Dedifferentiated amniotic fluid mesenchymal stem cell (primary cell): ENCODE results near the gene KCNK13.

Source experiments
- DNase-seq: peaks from one replicate; pipeline ENCODE4 v3.0.0-alpha.2; 2016; ENCODE audit errors: extremely low spot score

Gene KCNK13

GRCh38 chr14:90132821-90133570 lies 71.2 kb downstream of the KCNK13 start:
- no peak for DNase-seq

- no peak for DNase-seq
These were observed 75.1 kb downstream of the KCNK13 start for GRCh38 chr14:90136904-90137303.

DNA sequence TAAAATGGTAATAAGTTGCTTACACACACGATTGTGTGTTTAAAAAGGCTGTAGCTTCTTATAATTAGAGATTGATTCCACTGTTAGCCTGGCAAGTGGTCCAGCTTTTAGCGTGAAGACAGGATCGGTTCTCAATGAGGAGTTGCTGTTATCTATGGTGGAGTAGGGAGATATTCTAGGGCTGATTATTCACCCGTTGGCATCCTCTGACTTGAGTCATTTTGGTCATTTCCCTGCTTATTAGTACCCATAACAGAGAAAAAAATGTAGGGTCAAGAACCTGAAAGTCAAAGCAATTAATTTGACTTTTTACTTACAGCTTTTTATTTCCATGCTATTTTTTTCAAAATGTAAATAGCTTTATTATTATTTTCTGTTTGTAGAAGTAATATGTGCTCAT lies 76.0 kb downstream of the KCNK13 start:
- no peak for DNase-seq

GRCh38 chr14:90139199-90139598 lies 77.4 kb downstream of the KCNK13 start:
- DNase-seq, result no peak

DNA sequence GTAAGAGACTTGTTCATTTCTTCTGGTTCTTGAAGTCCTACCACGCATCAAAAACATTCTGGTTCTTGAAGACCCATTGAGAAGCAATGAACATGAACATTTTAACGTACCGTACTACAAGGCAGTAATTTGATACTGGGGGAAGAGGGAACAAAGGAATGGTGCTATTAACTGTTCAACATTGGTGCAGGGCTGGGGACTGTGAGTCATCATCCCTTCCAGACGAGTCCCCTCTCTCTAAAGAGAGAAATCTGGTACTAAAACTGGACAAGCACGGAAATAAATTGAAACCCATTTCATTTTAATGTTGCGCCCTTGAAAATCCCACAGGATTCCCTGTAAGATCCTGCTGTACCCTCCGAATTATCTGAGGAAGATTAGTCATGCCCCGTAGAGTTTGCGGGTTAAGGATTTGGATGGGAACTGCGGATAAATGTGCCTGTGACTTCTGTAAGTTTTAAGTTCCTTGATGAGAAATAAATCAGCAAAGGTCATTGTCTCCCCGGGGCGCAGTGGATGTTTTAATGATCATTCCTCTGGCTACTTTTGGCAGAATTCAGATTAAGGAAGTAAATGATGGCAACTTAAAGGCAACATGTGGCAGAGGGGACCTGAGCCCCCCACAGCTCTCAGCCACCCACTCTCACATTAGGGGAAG lies 78.6 kb downstream of the KCNK13 start:
- DNase-seq, result no peak

DNA sequence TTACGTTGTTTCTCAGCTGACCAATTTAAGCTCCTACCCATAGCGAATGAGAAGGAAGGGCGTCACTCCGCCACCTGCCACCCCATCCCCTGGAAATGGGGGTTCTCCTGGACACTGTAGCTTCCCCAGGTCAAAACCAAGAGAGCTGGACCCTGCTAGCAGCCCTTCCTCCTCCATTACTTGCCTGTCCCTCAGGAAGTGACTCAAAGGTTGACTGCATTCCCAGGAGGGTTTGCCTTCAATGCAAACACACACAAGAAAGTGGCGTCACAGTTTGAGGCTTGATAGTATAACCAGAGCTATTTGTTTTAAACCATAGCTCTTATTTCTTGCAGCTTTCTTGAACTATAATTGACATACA lies 79.1 kb downstream of the KCNK13 start:
- no peak for DNase-seq

- no peak for DNase-seq
These were observed 91.6 kb downstream of the KCNK13 start for GRCh38 chr14:90153429-90153828.

- DNase-seq, result no peak
These were observed 92.3 kb downstream of the KCNK13 start for GRCh38 chr14:90154110-90154509.

DNA sequence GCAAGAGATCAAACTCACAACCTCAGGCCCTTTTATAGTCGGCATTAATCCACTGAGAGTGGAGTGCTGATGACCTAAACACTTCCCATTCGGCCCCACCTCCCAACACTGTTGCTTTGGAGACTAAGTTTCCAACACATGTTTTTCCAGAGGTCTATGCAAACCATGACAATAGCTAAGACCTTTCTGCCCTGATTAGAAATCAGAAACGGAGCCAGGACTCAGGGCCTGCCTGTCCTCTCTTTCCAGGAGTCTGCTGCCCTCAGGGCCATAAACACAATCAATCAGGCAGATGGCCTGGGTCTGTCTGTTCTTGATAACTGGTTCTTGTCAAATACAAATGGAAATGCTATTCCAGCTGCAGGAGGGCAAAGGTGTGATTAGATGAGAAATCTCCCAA lies 97.4 kb downstream of the KCNK13 start:
- DNase-seq, result no peak

DNA sequence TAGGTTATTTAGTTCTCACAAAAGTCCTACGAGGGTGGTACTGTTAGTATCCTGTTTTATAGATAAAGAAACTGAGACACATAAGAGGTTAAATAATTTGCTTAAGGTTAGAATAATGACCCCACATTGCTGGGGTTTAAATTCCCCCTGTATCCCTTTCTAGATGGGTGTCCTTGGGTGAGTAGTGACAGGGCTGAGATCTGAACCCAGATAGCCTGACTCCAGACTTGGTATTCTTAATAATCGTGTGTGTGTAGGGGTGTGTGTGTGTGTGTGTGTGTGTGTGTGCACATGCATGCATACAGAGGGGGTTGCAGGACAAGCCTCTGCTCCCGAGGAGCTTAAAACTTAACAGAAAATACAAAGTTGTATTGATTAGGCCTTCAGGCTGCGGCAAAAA lies 97.9 kb downstream of the KCNK13 start:
- DNase-seq, result no peak

- DNase-seq, result no peak
These were observed 99.3 kb downstream of the KCNK13 start for GRCh38 chr14:90161129-90161528.

DNA sequence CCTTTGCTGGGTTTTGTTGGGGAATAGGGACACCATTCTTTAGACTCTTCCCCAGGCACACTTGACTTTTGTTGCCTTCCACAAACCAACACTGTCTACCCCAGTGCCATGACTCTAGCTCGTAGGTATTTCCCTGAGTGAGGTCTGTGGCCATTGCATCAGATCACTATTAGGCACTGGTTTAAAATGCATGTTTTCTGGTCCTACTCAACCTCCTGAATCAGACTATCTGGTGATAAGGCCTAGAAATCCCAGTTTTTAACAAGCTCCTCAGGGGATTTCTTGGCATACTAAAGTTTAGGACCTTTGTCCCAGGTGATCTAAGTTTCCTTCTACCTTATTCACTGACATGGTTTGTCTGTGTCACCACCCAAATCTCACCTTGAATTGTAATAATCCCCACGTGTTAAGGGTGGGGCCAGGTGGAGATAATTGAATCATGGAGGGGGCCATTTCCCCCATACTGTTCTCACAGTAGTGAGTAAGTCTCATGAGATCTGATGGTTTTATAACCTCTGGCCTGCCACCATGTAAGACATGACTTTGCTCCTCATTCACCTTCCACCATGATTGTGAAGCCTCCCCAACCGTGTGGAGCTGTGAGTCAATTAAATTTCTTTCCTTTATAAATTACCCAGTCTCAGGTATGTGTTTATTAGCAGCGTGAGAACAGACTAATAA lies 106.8 kb downstream of the KCNK13 start:
- DNase-seq, result no peak

- DNase-seq, result no peak
These were observed 113.8 kb downstream of the KCNK13 start for GRCh38 chr14:90175631-90176030.

DNA sequence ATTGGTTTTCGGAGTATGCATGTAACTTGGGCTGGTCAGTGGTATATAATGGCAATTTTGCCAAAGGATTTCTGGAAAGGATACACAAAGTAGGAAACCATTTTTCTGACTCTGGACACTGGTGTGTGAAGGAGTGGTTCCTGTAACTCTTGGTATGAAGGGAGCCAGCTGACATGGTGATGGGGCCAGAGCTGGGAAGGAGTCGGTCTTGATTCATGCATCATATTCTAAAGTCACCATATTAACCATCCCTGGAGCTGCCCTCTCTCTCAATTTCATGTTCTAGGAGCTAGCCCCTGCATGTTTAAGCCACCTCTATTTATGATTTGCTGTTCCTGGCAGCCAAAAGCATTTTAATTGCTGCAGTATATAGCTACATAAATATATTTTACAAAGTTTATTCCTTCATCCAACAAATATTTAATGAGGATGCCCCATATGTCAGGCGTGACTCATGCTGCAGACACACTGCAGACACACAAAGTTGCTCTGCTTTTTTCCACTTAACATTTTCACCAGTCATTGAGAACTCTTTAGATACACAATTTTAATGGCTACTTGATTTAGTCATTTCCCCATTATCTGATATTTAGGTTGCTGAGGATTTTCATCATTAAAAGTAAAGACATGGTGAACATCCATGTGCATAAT lies 115.9 kb downstream of the KCNK13 start:
- no peak for DNase-seq

DNA sequence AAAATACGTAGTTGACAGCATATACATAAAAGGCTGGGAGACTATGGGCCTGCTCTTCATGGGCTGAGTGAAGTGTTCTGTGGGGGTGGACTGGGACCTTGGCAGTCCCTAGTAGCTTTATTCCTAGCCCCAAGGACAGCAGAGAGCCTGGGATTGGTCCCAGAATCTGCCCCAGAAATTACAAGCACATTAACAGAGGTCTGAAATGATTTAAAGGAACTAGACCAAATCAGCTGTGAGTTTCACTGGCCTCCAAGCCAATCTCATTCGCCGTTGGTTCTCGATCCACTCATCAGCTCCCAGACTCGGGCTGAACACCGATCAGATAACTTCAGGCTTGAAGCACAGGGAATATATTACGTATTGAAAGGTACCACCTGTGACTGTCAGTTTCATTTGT lies 117.6 kb downstream of the KCNK13 start:
- no peak for DNase-seq

- no peak for DNase-seq
These were observed 118.3 kb downstream of the KCNK13 start for GRCh38 chr14:90179809-90180779.

GRCh38 chr14:90184094-90184493 lies 122.3 kb downstream of the KCNK13 start:
- DNase-seq, result no peak

DNA sequence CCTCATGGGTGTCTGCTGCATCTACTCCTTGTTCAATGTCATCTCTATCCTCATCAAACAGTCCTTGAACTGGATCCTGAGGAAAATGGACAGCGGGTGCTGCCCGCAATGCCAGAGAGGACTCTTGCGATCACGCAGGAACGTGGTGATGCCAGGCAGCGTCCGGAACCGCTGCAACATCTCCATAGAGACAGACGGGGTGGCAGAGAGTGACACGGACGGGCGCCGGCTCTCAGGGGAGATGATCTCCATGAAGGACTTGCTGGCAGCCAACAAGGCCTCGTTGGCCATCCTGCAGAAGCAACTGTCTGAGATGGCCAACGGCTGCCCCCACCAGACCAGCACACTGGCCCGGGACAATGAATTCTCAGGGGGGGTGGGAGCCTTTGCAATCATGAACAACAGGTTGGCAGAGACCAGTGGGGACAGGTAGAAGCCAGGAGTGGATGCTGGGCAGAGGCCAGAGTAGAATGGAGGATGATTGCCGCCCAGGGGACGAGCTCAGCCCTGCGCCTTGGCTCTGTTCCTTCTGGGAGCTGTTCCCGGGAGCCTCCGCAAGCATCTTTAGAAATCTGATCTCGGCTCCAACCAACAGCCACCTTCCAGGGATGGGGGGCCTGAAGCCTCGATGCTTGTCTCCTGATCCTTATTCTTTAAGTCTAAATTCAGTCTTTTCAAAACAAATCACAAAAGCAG lies 122.9 kb downstream of the KCNK13 start:
- DNase-seq, result no peak

GRCh38 chr14:90188588-90188987 lies 126.8 kb downstream of the KCNK13 start:
- no peak for DNase-seq

GRCh38 chr14:90191154-90191553 lies 129.4 kb downstream of the KCNK13 start:
- DNase-seq, result no peak

DNA sequence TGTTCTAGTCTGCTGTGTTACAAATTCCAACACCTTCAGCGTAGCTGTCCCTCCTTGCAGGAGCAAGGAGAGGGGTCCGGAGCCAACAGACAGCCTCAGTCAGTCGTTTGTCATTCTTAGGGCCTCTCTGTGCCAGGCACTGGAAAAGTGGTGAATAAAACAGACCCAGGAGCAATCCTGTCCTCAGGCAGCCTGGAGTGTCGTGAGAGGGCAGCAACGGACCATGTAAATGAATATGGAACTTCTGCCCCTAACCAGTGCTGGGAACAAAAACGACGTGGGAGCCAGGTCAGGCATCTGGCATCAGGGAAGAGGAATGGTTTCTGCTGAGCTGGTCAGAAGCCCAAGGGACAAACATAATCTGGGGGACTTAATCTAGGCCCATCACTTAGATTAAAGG lies 129.8 kb downstream of the KCNK13 start:
- no peak for DNase-seq
